Progenitor cell of endocrine pancreas (in vitro differentiated cells): ENCODE results near the gene SLC44A2. TPM values are rescaled to one million over a fixed set of nuclear protein-coding genes. Genes with fewer than 3 reads are reported as not detected.
A peak's percentile ranks its signal among the peaks of the same experiment; 100 is the strongest.

ENCODE experiments used
- DNase-seq: peaks from one replicate; pipeline ENCODE4 v3.0.0; 2021; ENCODE audit warnings: low spot score; ENCODE audit not compliant: unreplicated experiment
- H3K27ac Mint-ChIP-seq: 2 replicates; pipeline ENCODE4 v1.8.0; 2021; ENCODE audit warnings: mild to moderate bottlenecking, moderate library complexity, mixed read lengths
- H3K27me3 Mint-ChIP-seq: 2 replicates; pipeline ENCODE4 v1.8.0; 2021; ENCODE audit warnings: mixed read lengths
- H3K36me3 Mint-ChIP-seq: 2 replicates; pipeline ENCODE4 v1.8.0; 2022; ENCODE audit warnings: mixed read lengths; ENCODE audit not compliant: insufficient read depth
- H3K4me1 Mint-ChIP-seq: 2 replicates; pipeline ENCODE4 v1.8.0; 2021; ENCODE audit warnings: low read depth, mixed read lengths
- H3K4me3 Mint-ChIP-seq: 2 replicates; pipeline ENCODE4 v1.8.0; 2021; ENCODE audit warnings: low read depth, mild to moderate bottlenecking, moderate library complexity, mixed read lengths
- H3K9me3 Mint-ChIP-seq: 2 replicates; pipeline ENCODE4 v1.8.0; 2021; ENCODE audit warnings: low read depth, mixed read lengths
- CTCF ChIP-seq: fragments of 200-600 bp; sonication (generic); IDR thresholded peaks from one replicate; pipeline ENCODE4 v1.5.0; 2021; ENCODE audit warnings: antibody characterized with exemption, mild to moderate bottlenecking; ENCODE audit not compliant: unreplicated experiment
- total RNA-seq: library from RNA; stranded (reverse); gene quantifications from 2 replicates; pipeline ENCODE4 v1.2.1, GENCODE V29; 2021

SLC44A2 gene
- total RNA-seq, 1 donor from 2014 or later, result 164 TPM

GRCh38 chr19:10686661-10687517 is 61.5 kb downstream of the SLC44A2 start:
- DNase-seq, result no peak
- Mint-ChIP-seq H3K27ac (peak overlapping the region; percentile 89), H3K4me3 (no peak overlapping the region), H3K4me1 (no peaks in the 10 kb centered on the region), H3K27me3 (no peaks in the 10 kb centered on the region), H3K36me3 (peaks cover 21% of the 10 kb centered on the region), H3K9me3 (no peaks in the 10 kb centered on the region)
- TF ChIP-seq CTCF, result no peak

- H3K4me3 Mint-ChIP-seq, result no peak overlapping the region
- H3K27ac Mint-ChIP-seq, result peak overlapping the region; percentile 89
- TF ChIP-seq CTCF, result no peak
Measured at GRCh38 chr19:10687518-10688288, 62.4 kb downstream of the SLC44A2 start.

GRCh38 chr19:10688545-10689280 is 63.4 kb downstream of the SLC44A2 start:
- Mint-ChIP-seq H3K4me3 (no peak overlapping the region), H3K4me1 (no peaks in the 10 kb centered on the region), H3K27ac (no peak overlapping the region), H3K27me3 (no peaks in the 10 kb centered on the region), H3K36me3 (peaks cover 27% of the 10 kb centered on the region), H3K9me3 (no peaks in the 10 kb centered on the region)
- no peak for DNase-seq
- no peak for TF ChIP-seq CTCF

More at GRCh38 chr19:10687518-10688288, 62.4 kb downstream of the SLC44A2 start:
- Mint-ChIP-seq H3K27me3 (no peaks in the 10 kb centered on the region), H3K9me3 (no peaks in the 10 kb centered on the region), H3K4me1 (no peaks in the 10 kb centered on the region), H3K36me3 (peaks cover 27% of the 10 kb centered on the region)
- DNase-seq, result no peak

- Mint-ChIP-seq H3K36me3 (peaks cover 22% of the 10 kb centered on the region), H3K4me3 (no peak overlapping the region), H3K4me1 (peaks cover 5% of the 10 kb centered on the region), H3K9me3 (no peaks in the 10 kb centered on the region), H3K27ac (no peak overlapping the region), H3K27me3 (no peaks in the 10 kb centered on the region)
- TF ChIP-seq CTCF, result no peak
- no peak for DNase-seq
Measured at GRCh38 chr19:10690341-10690781, 65.0 kb downstream of the SLC44A2 start.
